HG03520 (cell line): ENCODE results near the gene MRFAP1L1.
"Not testable (repeated sequence)": the region's sequence is repeated elsewhere in the genome, so short reads cannot be mapped to it uniquely, and the experiment has no call there.

Experiments
- ATAC-seq: cut with Tn5 transposase; IDR thresholded peaks from one replicate; pipeline ENCODE4 v1.9.1; 2021; ENCODE audit warnings: mild to moderate bottlenecking, moderate library complexity; ENCODE audit not compliant: unreplicated experiment

Gene MRFAP1L1

GRCh38 chr4:6734165-6734786 is 24.6 kb upstream of the MRFAP1L1 start:
- no peak for ATAC-seq

GRCh38 chr4:6733358-6734164 is 23.9 kb upstream of the MRFAP1L1 start:
- ATAC-seq = no peak

GRCh38 chr4:6732441-6733357 is 23.0 kb upstream of the MRFAP1L1 start:
- ATAC-seq = no peak

- no peak for ATAC-seq
Observed at GRCh38 chr4:6731780-6732179, 22.1 kb upstream of the MRFAP1L1 start.

GRCh38 chr4:6731318-6731675 is 21.6 kb upstream of the MRFAP1L1 start:
- ATAC-seq = no peak

GRCh38 chr4:6730603-6731317 is 21.1 kb upstream of the MRFAP1L1 start:
- no peak for ATAC-seq

GRCh38 chr4:6728320-6729029 is 18.8 kb upstream of the MRFAP1L1 start:
- ATAC-seq = no peak

- no peak for ATAC-seq
Observed at GRCh38 chr4:6727943-6728250, 18.2 kb upstream of the MRFAP1L1 start.

GRCh38 chr4:6727081-6727942 is 17.6 kb upstream of the MRFAP1L1 start:
- no peak for ATAC-seq

- not testable (repeated sequence) for ATAC-seq
Observed at GRCh38 chr4:6725427-6725961, 15.8 kb upstream of the MRFAP1L1 start.

- ATAC-seq = no peak
Observed at GRCh38 chr4:6724421-6725111, 14.9 kb upstream of the MRFAP1L1 start.

GRCh38 chr4:6723851-6724250 is 14.2 kb upstream of the MRFAP1L1 start:
- no peak for ATAC-seq

- ATAC-seq = no peak
Observed at GRCh38 chr4:6722891-6723290, 13.2 kb upstream of the MRFAP1L1 start.

GRCh38 chr4:6721121-6721520 is 11.5 kb upstream of the MRFAP1L1 start:
- no peak for ATAC-seq

- no peak for ATAC-seq
Observed at GRCh38 chr4:6720202-6720699, 10.6 kb upstream of the MRFAP1L1 start.

- no peak for ATAC-seq
Observed at GRCh38 chr4:6719611-6720179, 10.0 kb upstream of the MRFAP1L1 start.

GRCh38 chr4:6718932-6719610 is 9.4 kb upstream of the MRFAP1L1 start:
- ATAC-seq = no peak
